GM23248 (cell line): ENCODE measurements around the gene CD248. TPM values are rescaled to one million over a fixed set of nuclear protein-coding genes. Genes with fewer than 3 reads are reported as not detected.

Experiments used
- DNase-seq: peaks from one replicate; pipeline ENCODE4 v3.0.0-alpha.2; 2015
- H2AFZ ChIP-seq: fragments of 200-600 bp; sonication (generic); 2 replicates; pipeline ENCODE4 v1.6.1; 2016; ENCODE audit warnings: antibody characterized with exemption
- H3F3A ChIP-seq: fragments of 200-600 bp; sonication (generic); 2 replicates; pipeline ENCODE4 v1.6.1; 2016; ENCODE audit warnings: mild to moderate bottlenecking, antibody characterized with exemption, mixed run types; ENCODE audit not compliant: insufficient read depth
- H3K27ac ChIP-seq: fragments of 200-600 bp; sonication (generic); 2 replicates; pipeline ENCODE4 v1.5.1; 2016; ENCODE audit warnings: mild to moderate bottlenecking
- H3K27me3 ChIP-seq: fragments of 200-600 bp; sonication (generic); replicated peaks from 2 replicates; pipeline ENCODE4 v1.6.1; 2016; ENCODE audit warnings: mild to moderate bottlenecking; ENCODE audit not compliant: insufficient read depth
- H3K36me3 ChIP-seq: fragments of 200-600 bp; sonication (generic); 2 replicates; pipeline ENCODE4 v1.6.1; 2016; ENCODE audit warnings: low read depth, mild to moderate bottlenecking
- H3K4me1 ChIP-seq: fragments of 200-600 bp; sonication (generic); 2 replicates; pipeline ENCODE4 v1.6.1; 2016; ENCODE audit warnings: mild to moderate bottlenecking; ENCODE audit not compliant: insufficient read depth
- H3K4me2 ChIP-seq: fragments of 200-600 bp; sonication (generic); one replicate; pipeline ENCODE4 v1.6.1; 2016; ENCODE audit warnings: mild to moderate bottlenecking; ENCODE audit not compliant: unreplicated experiment
- H3K4me3 ChIP-seq: fragments of 200-600 bp; sonication (generic); 2 replicates; pipeline ENCODE4 v1.5.1; 2016; ENCODE audit warnings: mild to moderate bottlenecking
- H3K79me2 ChIP-seq: fragments of 200-600 bp; sonication (generic); 2 replicates; pipeline ENCODE4 v1.6.1; 2016; ENCODE audit warnings: mild to moderate bottlenecking; ENCODE audit not compliant: insufficient read depth
- H3K9ac ChIP-seq: fragments of 200-600 bp; sonication (generic); 2 replicates; pipeline ENCODE4 v1.6.1; 2016; ENCODE audit warnings: mild to moderate bottlenecking
- H3K9me2 ChIP-seq: fragments of 200-600 bp; sonication (generic); 2 replicates; pipeline ENCODE4 v1.6.1; 2016; ENCODE audit warnings: mixed run types, mild to moderate bottlenecking, moderate library complexity; ENCODE audit not compliant: insufficient read depth
- H3K9me3 ChIP-seq: fragments of 200-600 bp; sonication (generic); one replicate; pipeline ENCODE4 v1.6.1; 2017; ENCODE audit warnings: low read depth
- H4K20me1 ChIP-seq: fragments of 200-600 bp; sonication (generic); 2 replicates; pipeline ENCODE4 v1.6.0; 2016; ENCODE audit not compliant: insufficient read depth
- EZH2 ChIP-seq: fragments of 200-600 bp; sonication (generic); IDR thresholded peaks from 2 replicates; pipeline ENCODE4 v1.6.1; 2018; ENCODE audit warnings: antibody characterized with exemption, mild to moderate bottlenecking; ENCODE audit not compliant: insufficient read depth, poor library complexity, severe bottlenecking
- EZH2phosphoT487 ChIP-seq: fragments of 200-600 bp; sonication (generic); IDR thresholded peaks from 2 replicates; pipeline ENCODE4 v1.6.1; 2018; ENCODE audit warnings: antibody characterized with exemption, moderate library complexity, mild to moderate bottlenecking, low read depth; ENCODE audit not compliant: insufficient read depth
- WGBS, 2 experiments: methylation state at CpG; one replicate each; pipeline ENCODE4 v1.1.6; 2015 to 2017; ENCODE audit warnings: low lambda C conversion rate in 2 of 2, low coverage in 1 of 2; ENCODE audit errors: missing lambda C conversion rate in 2 of 2; 5-methylcytosine and 5-hydroxymethylcytosine counted together
- in situ Hi-C: fragments of 300-500 bp; cut with MboI; formaldehyde crosslinking; loops from 2 replicates; pipeline ENCODE4 v1.15.0; 2020
- polyA plus RNA-seq: library from polyadenylated mRNA; unstranded; fragments of >200 nt; fragmentation: Nextera tagmentation; extraction: Ambion mirVana; gene quantifications from 2 replicates; pipeline ENCODE4 v1.2.1, GENCODE V29; 2016
- total RNA-seq: library from RNA; depleted of rRNA; stranded (reverse); fragments of >200 nt; shearing (Covaris generic); gene quantifications from 2 replicates; pipeline ENCODE4 v1.2.3, GENCODE V29; 2014

CD248 gene
- total and polyA plus RNA-seq, 2 experiments from 2014 or later: 212 to 616 TPM

DNA sequence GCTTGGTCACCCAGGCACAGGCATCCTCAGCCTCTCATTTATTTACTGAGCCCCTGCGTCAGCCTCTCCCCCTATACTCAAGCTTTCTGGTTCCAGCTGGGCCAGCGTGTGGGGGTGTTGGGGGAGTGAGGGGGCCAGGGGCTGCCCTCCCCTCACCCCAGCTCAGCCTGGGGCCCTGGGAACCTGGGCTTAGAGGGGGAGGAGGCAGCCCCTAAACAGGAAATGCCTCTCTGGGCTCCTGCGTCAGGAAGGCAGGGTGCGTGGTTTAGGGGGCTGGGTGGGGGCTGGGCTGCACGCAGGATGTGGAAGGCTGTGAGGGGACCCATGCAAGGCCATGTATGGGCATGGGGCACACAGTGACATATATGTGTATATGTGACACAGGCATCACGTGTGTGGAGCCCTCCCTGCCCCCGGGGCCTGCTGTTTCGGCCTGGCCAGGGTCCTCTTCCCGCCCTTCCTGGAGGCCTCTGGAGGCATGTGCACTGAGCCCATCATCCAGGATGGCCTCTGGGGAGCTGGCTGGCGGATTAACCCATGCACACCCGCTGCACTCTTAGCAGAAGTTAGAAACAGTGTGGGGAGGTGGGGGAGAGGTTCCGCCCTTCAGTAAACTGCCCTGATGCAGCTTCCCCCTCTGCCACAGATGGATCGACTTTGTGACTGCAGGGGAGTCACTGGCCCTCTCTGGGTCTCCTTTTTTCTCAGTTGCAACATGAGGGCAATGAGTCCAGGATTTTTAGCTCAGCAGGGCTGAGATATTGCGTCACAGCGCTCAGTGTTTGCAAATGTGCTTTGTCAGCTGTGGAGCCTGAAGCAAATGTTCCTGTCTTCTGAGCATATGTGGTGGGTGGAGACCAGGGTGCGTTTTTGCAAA, 1.1 kb upstream of the CD248 start:
- Histone ChIP-seq H3K4me1 (peaks cover 33% of the 10 kb centered on the region), H3K79me2 (peaks cover 32% of the 10 kb centered on the region), H3K4me2 (peak overlapping the region; percentile 97), H3K27me3 (no peaks in the 10 kb centered on the region), H3K27ac (peak overlapping the region; percentile 94), H3K9me3 (no peaks in the 10 kb centered on the region), H3K4me3 (peak overlapping the region; percentile 87), H3K9ac (peak overlapping the region; percentile 94), H3K36me3 (no peaks in the 10 kb centered on the region), H3K9me2 (no peaks in the 10 kb centered on the region), H3F3A (peaks cover 20% of the 10 kb centered on the region), H2AFZ (peak overlapping the region; percentile 30), H4K20me1 (no peaks in the 10 kb centered on the region)
- peak; percentile 92 for DNase-seq
- TF ChIP-seq EZH2phosphoT487: no peak
- no peak for TF ChIP-seq EZH2
- in situ Hi-C loops: no loop called here
- 11 to 14% methylated on average over 13 to 16 of the region's 16 CpGs for WGBS, 2 experiments

DNA sequence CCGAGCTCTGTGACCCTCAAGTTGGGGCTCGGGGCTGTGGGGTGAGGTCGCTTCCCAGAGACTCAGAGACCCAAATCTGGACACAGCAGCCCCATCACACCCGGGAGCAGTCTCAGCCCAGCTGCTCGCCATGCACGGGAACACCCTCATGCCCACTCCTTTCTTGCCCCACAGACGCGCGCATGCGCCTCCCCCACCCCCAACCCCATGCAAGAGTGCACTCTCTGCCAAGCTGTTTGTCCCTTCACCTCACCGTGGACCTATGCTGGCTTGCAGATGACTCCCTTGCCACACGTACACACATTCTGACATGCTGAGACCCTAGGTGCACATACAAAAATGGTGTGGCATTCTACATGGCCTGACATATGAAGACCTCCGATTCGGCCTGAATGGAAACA, 478 bp upstream of the CD248 start:
- H3K9me3 ChIP-seq: no peaks in the 10 kb centered on the region
- peaks cover 32% of the 10 kb centered on the region for H3K79me2 ChIP-seq
- no peaks in the 10 kb centered on the region for H3K27me3 ChIP-seq
- H3K4me3 ChIP-seq: peak overlapping the region; percentile 87
- H4K20me1 ChIP-seq: no peaks in the 10 kb centered on the region
- DNase-seq: peak; percentile 83
- H3K36me3 ChIP-seq: no peaks in the 10 kb centered on the region
- H3K9ac ChIP-seq: peak overlapping the region; percentile 94
- peaks cover 19% of the 10 kb centered on the region for H3F3A ChIP-seq
- peak overlapping the region; percentile 97 for H3K4me2 ChIP-seq
- peaks cover 29% of the 10 kb centered on the region for H3K4me1 ChIP-seq
- WGBS, 2 experiments: 3% methylated on average over 10 to 11 of the region's 14 CpGs
- H3K27ac ChIP-seq: peak overlapping the region; percentile 94
- no peak for TF ChIP-seq EZH2phosphoT487
- no peaks in the 10 kb centered on the region for H3K9me2 ChIP-seq
- in situ Hi-C loops: no loop called here
- peak overlapping the region; percentile 19; the same call in 1 of the 2 replicates for H2AFZ ChIP-seq

DNA sequence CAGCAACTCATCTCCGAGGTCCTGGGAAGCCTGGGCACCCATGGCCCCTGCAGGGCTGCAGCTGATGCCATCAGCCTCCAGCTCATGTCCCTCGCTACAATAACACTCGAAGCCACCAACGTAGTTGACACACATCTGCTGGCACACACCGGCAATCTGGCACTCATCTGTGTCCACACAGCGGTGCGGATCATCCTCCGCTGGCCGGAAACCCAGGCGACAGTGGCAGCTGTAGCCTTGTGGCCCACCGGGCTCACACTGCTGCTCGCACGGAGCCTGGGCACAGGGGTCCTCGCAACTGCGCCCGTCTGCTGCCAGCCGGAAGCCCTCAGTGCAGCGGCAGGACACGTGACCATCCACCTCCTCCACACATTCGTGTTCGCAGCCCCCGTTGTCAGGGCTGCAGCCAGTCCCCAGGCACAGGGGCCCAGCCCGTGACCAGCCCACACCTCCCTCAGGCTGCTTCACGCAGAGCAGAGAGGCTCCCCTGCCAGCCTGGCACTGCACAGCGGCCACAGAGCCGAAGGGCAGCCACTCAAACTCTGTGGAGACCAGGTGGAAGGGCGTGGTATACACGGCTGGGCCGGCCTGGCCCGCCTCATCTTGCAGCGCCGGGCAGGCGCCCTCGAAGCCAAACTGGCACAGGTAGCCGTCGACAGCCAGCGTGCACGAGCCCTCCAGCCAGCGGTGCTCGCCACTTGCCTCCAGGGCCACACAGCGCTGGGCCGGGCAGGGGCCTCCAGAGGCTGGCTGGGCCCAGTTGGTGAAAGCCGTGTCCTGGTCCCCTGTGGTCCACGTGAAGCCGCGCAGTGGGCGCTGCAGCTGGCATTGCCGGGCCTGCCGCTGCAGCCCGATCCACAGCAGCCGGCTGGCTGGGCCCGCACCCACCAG, 678 bp downstream of the CD248 start:
- no peaks in the 10 kb centered on the region for H4K20me1 ChIP-seq
- peak overlapping the region; percentile 94 for H3K9ac ChIP-seq
- H3K36me3 ChIP-seq: no peaks in the 10 kb centered on the region
- H3K27me3 ChIP-seq: no peaks in the 10 kb centered on the region
- peaks cover 32% of the 10 kb centered on the region for H3K79me2 ChIP-seq
- H3K9me3 ChIP-seq: no peaks in the 10 kb centered on the region
- H3K27ac ChIP-seq: peak overlapping the region; percentile 94
- TF ChIP-seq EZH2phosphoT487: no peak
- TF ChIP-seq EZH2: no peak
- in situ Hi-C loops: no loop called here
- peaks cover 23% of the 10 kb centered on the region for H3K4me1 ChIP-seq
- H3K4me2 ChIP-seq: peak overlapping the region; percentile 97
- peaks cover 13% of the 10 kb centered on the region for H3F3A ChIP-seq
- 1 to 2% methylated on average over 31 to 50 of the region's 52 CpGs for WGBS, 2 experiments
- no peak overlapping the region for H2AFZ ChIP-seq
- peak; percentile 63 for DNase-seq
- no peaks in the 10 kb centered on the region for H3K9me2 ChIP-seq
- H3K4me3 ChIP-seq: peak overlapping the region; percentile 87

DNA sequence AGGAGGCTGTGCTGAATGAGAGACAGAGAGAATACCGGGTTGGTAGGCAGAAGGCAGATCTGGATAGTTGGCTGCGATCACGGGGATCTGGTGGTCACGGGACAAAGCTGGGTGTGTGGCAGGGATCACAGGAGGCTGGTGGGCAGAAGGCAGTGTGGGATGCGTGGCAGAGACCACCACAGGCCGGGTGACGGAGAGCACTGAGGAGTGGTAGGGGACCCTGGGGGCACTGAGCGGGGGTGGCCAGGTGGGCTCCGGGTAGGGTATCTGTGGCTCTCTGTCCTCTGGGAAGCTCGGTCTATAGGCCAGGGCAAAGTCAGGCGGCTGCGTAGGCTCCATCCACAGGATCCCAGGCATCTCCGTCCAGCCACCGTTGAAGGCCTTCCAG, 1.4 kb downstream of the CD248 start:
- H3K27me3 ChIP-seq: no peaks in the 10 kb centered on the region
- no peaks in the 10 kb centered on the region for H3K36me3 ChIP-seq
- H4K20me1 ChIP-seq: no peaks in the 10 kb centered on the region
- peak overlapping the region; percentile 94 for H3K9ac ChIP-seq
- peak overlapping the region; percentile 87 for H3K4me3 ChIP-seq
- no peak for TF ChIP-seq EZH2
- no peak for TF ChIP-seq EZH2phosphoT487
- in situ Hi-C loops: no loop called here
- no peaks in the 10 kb centered on the region for H3K9me2 ChIP-seq
- H3K27ac ChIP-seq: peak overlapping the region; percentile 94
- H3K79me2 ChIP-seq: peaks cover 32% of the 10 kb centered on the region
- H3K9me3 ChIP-seq: no peaks in the 10 kb centered on the region
- WGBS, 2 experiments: 6 to 9% methylated on average over 12 to 13 of the region's 14 CpGs
- peak overlapping the region; percentile 97 for H3K4me2 ChIP-seq
- H2AFZ ChIP-seq: no peak overlapping the region
- H3F3A ChIP-seq: peaks cover 20% of the 10 kb centered on the region
- peaks cover 23% of the 10 kb centered on the region for H3K4me1 ChIP-seq
- peak; percentile 64 for DNase-seq
